Loucy (cell line): ENCODE data around the gene PDE9A.

Source experiments
- EZH2phosphoT487 ChIP-seq: fragments of 200-600 bp; IDR thresholded peaks from 2 replicates; pipeline ENCODE4 v1.6.1; 2018; ENCODE audit warnings: antibody characterized with exemption, mild to moderate bottlenecking, moderate library complexity, borderline replicate concordance
- TF ChIP-seq, protein P1 (sequence below): fragments of 200-600 bp; sonication (generic); conservative IDR thresholded peaks from 2 replicates; pipeline ENCODE4 v1.5.1; 2014; ENCODE audit warnings: mild to moderate bottlenecking, antibody characterized with exemption, low read length

DNA sequence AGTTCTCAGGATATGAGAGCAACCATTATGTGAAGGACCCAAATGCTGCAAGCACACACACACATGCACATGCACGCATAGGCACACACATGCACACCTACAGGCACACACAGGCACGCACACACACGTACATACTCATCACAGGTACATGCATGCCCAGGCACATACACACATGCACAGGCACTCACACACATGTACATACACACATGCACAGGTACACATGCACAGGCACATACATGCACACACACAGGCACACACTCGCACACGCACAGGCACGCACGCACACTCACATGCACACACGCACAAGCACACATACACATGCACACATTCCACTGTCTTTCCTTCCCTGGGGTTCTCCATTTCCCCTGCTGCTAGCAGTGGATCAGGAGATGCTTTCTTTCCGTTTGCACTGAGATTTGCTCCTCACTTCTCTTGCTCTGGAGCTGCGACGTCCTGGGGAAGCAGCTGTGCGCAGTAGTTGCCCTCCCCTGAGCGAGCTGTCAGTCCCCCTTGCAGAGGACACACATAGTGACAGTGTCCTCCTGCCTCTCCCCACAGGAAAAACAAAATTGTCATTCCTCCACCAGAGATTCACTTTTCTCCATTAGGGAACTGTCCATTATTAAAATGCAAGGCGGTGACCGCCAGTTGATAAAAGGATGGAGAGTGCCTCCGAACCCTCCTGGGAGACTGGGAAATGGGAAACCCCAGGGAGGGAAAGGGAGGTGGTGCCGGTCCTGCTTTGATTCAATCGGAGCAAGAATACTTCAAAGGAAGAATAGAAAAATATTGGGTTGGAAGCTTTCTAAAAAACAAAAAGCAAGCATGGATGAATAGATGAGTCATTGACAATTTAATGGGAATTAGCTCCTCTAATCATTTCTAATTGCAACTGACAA is 156.4 kb downstream of the PDE9A start:
- TF ChIP-seq, protein P1, sequence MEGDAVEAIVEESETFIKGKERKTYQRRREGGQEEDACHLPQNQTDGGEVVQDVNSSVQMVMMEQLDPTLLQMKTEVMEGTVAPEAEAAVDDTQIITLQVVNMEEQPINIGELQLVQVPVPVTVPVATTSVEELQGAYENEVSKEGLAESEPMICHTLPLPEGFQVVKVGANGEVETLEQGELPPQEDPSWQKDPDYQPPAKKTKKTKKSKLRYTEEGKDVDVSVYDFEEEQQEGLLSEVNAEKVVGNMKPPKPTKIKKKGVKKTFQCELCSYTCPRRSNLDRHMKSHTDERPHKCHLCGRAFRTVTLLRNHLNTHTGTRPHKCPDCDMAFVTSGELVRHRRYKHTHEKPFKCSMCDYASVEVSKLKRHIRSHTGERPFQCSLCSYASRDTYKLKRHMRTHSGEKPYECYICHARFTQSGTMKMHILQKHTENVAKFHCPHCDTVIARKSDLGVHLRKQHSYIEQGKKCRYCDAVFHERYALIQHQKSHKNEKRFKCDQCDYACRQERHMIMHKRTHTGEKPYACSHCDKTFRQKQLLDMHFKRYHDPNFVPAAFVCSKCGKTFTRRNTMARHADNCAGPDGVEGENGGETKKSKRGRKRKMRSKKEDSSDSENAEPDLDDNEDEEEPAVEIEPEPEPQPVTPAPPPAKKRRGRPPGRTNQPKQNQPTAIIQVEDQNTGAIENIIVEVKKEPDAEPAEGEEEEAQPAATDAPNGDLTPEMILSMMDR = no peak
- TF ChIP-seq EZH2phosphoT487 = no peak
